H9 (cell line): ENCODE results near the gene C7orf57. TPM values are rescaled to one million over a fixed set of nuclear protein-coding genes. Genes with fewer than 3 reads are reported as not detected.

Source experiments
- DNase-seq: peaks from one replicate; pipeline ENCODE4 v3.0.0-alpha.2; 2017
- H2AFZ ChIP-seq: one replicate; pipeline ENCODE4 v1.6.1; 2013; ENCODE audit warnings: mild to moderate bottlenecking, low read length, control low read depth, moderate library complexity
- H2AK5ac ChIP-seq: 2 replicates; pipeline ENCODE4 v1.6.1; 2013; ENCODE audit warnings: low read length, control low read depth, mixed read lengths; ENCODE audit not compliant: insufficient read length
- H2BK120ac ChIP-seq: one replicate; pipeline ENCODE4 v1.6.1; 2013; ENCODE audit warnings: low read depth, mild to moderate bottlenecking, low read length, control low read depth, inconsistent platforms; ENCODE audit not compliant: poor library complexity, severe bottlenecking
- H2BK12ac ChIP-seq: 2 replicates; pipeline ENCODE4 v1.6.1; 2013; ENCODE audit warnings: low read length, control low read depth, mixed read lengths, low read depth; ENCODE audit not compliant: insufficient read length
- H2BK15ac ChIP-seq: 2 replicates; pipeline ENCODE4 v1.6.1; 2013; ENCODE audit warnings: low read depth, low read length, control low read depth
- H2BK20ac ChIP-seq: one replicate; pipeline ENCODE4 v1.6.1; 2013; ENCODE audit warnings: low read depth, mild to moderate bottlenecking, low read length, control low read depth, inconsistent platforms; ENCODE audit not compliant: poor library complexity, severe bottlenecking
- H2BK5ac ChIP-seq: 2 replicates; pipeline ENCODE4 v1.6.1; 2013; ENCODE audit warnings: low read length, control low read depth, mixed read lengths; ENCODE audit not compliant: insufficient read length
- H3K14ac ChIP-seq: 2 replicates; pipeline ENCODE4 v1.6.1; 2013; ENCODE audit warnings: low read length, control low read depth; ENCODE audit not compliant: insufficient read depth
- H3K18ac ChIP-seq: 2 replicates; pipeline ENCODE4 v1.6.1; 2013; ENCODE audit warnings: low read depth, mild to moderate bottlenecking, mixed read lengths, low read length, control low read depth; ENCODE audit not compliant: insufficient read length
- H3K23ac ChIP-seq: 2 replicates; pipeline ENCODE4 v1.6.1; 2013; ENCODE audit warnings: low read length, control low read depth, mixed read lengths, low read depth; ENCODE audit not compliant: insufficient read length
- H3K23me2 ChIP-seq: 2 replicates; pipeline ENCODE4 v1.6.1; 2013; ENCODE audit warnings: low read depth, mild to moderate bottlenecking, mixed read lengths, low read length, control low read depth; ENCODE audit not compliant: insufficient read length, poor library complexity, severe bottlenecking
- H3K27ac ChIP-seq: 2 replicates; pipeline ENCODE4 v1.5.1; 2013; ENCODE audit warnings: low read length, control low read depth, mixed read lengths, low read depth; ENCODE audit not compliant: insufficient read length
- H3K27me3 ChIP-seq: 2 replicates; pipeline ENCODE4 v1.6.1; 2013; ENCODE audit warnings: low read length, control low read depth, inconsistent platforms; ENCODE audit not compliant: insufficient read depth
- H3K4ac ChIP-seq: 2 replicates; pipeline ENCODE4 v1.6.1; 2013; ENCODE audit warnings: low read depth, mild to moderate bottlenecking, control low read depth, inconsistent platforms, low read length, moderate library complexity
- H3K4me1 ChIP-seq: 2 replicates; pipeline ENCODE4 v1.6.1; 2013; ENCODE audit warnings: low read length, control low read depth, inconsistent platforms; ENCODE audit not compliant: insufficient read depth
- H3K4me2 ChIP-seq: 2 replicates; pipeline ENCODE4 v1.6.1; 2013; ENCODE audit warnings: low read length, control low read depth, mixed read lengths; ENCODE audit not compliant: insufficient read length, insufficient read depth
- H3K56ac ChIP-seq: 2 replicates; pipeline ENCODE4 v1.6.1; 2013; ENCODE audit warnings: low read depth, mild to moderate bottlenecking, mixed read lengths, low read length, control low read depth; ENCODE audit not compliant: insufficient read length
- H3K79me1 ChIP-seq: 2 replicates; pipeline ENCODE4 v1.6.1; 2013; ENCODE audit warnings: low read depth, mild to moderate bottlenecking, moderate library complexity, low read length, control low read depth, inconsistent platforms; ENCODE audit not compliant: insufficient read depth, poor library complexity, severe bottlenecking
- H3K79me2 ChIP-seq: 2 replicates; pipeline ENCODE4 v1.6.1; 2013; ENCODE audit warnings: low read length, control low read depth, inconsistent platforms; ENCODE audit not compliant: insufficient read depth
- H3K9ac ChIP-seq: 2 replicates; pipeline ENCODE4 v1.6.1; 2013; ENCODE audit warnings: low read length, control low read depth, mixed read lengths; ENCODE audit not compliant: insufficient read length; ENCODE audit errors: extremely low read depth
- H3K9me3 ChIP-seq: one replicate; pipeline ENCODE4 v1.6.1; 2013; ENCODE audit warnings: low read depth, low read length, inconsistent platforms; ENCODE audit not compliant: control insufficient read depth
- H3T11ph ChIP-seq: one replicate; pipeline ENCODE4 v1.6.1; 2013; ENCODE audit warnings: mild to moderate bottlenecking, low read length, control low read depth, inconsistent platforms
- H4K20me1 ChIP-seq: one replicate; pipeline ENCODE4 v1.6.1; 2013; ENCODE audit not compliant: control insufficient read depth, insufficient read length, insufficient read depth
- H4K5ac ChIP-seq: 2 replicates; pipeline ENCODE4 v1.6.1; 2013; ENCODE audit warnings: low read depth, mild to moderate bottlenecking, mixed read lengths, low read length, control low read depth; ENCODE audit not compliant: insufficient read length
- H4K8ac ChIP-seq: replicated peaks from 2 replicates; pipeline ENCODE4 v1.6.1; 2013; ENCODE audit warnings: low read length, control low read depth, mixed read lengths, low read depth; ENCODE audit not compliant: insufficient read length
- H4K91ac ChIP-seq: 2 replicates; pipeline ENCODE4 v1.6.1; 2013; ENCODE audit warnings: low read depth, mild to moderate bottlenecking, moderate library complexity, mixed read lengths, low read length, control low read depth; ENCODE audit not compliant: insufficient read length
- H3K27ac Mint-ChIP-seq, 3 experiments: 2 replicates in 2 of 3; 3 replicates in 1 of 3; pipeline ENCODE4 v1.8.0; 2020 to 2021; ENCODE audit warnings: mixed read lengths in 3 of 3, mild to moderate bottlenecking in 1 of 3, moderate library complexity in 1 of 3
- H3K27me3 Mint-ChIP-seq: 2 replicates; pipeline ENCODE4 v1.8.0; 2021; ENCODE audit warnings: low read depth, mild to moderate bottlenecking, moderate library complexity, mixed read lengths
- H3K36me3 Mint-ChIP-seq, 3 experiments: 2 replicates in 2 of 3; 3 replicates in 1 of 3; pipeline ENCODE4 v1.8.0; 2020 to 2021; ENCODE audit warnings: low read depth in 3 of 3, mixed read lengths in 3 of 3; ENCODE audit not compliant: insufficient read depth in 1 of 3
- H3K4me1 Mint-ChIP-seq, 2 experiments: 2 replicates each; pipeline ENCODE4 v1.8.0; 2020; ENCODE audit warnings: mixed read lengths in 2 of 2
- H3K4me3 Mint-ChIP-seq, 2 experiments: 2 replicates in 1 of 2; 3 replicates in 1 of 2; pipeline ENCODE4 v1.8.0; 2020 to 2021; ENCODE audit warnings: mild to moderate bottlenecking in 2 of 2, mixed read lengths in 2 of 2, moderate library complexity in 1 of 2
- H3K9me3 Mint-ChIP-seq, 2 experiments: 2 replicates in 1 of 2; 3 replicates in 1 of 2; pipeline ENCODE4 v1.8.0; 2020; ENCODE audit warnings: mild to moderate bottlenecking in 2 of 2, mixed read lengths in 2 of 2, moderate library complexity in 1 of 2
- WGBS: extraction: QIAGEN DNeasy Blood & Tissue Kit; methylation state at CpG from one replicate; pipeline ENCODE4 v1.1.7; 2013; ENCODE audit warnings: missing lambda C conversion rate, low lambda C conversion rate, mixed read lengths; ENCODE audit not compliant: insufficient read length; ENCODE audit errors: extremely low coverage; 5-methylcytosine and 5-hydroxymethylcytosine counted together
- total RNA-seq: library from RNA; stranded (reverse); gene quantifications from 2 replicates; pipeline ENCODE4 v1.2.1, GENCODE V29; 2021
- TF ChIP-seq, protein P1 (sequence below): fragments of 200-600 bp; sonication (generic); conservative IDR thresholded peaks from 3 replicates; pipeline ENCODE4 v1.8.0; 2021; ENCODE audit warnings: antibody characterized with exemption, mild to moderate bottlenecking

Gene C7orf57
- total RNA-seq, 1 experiment from 2014 or later = not detected

DNA sequence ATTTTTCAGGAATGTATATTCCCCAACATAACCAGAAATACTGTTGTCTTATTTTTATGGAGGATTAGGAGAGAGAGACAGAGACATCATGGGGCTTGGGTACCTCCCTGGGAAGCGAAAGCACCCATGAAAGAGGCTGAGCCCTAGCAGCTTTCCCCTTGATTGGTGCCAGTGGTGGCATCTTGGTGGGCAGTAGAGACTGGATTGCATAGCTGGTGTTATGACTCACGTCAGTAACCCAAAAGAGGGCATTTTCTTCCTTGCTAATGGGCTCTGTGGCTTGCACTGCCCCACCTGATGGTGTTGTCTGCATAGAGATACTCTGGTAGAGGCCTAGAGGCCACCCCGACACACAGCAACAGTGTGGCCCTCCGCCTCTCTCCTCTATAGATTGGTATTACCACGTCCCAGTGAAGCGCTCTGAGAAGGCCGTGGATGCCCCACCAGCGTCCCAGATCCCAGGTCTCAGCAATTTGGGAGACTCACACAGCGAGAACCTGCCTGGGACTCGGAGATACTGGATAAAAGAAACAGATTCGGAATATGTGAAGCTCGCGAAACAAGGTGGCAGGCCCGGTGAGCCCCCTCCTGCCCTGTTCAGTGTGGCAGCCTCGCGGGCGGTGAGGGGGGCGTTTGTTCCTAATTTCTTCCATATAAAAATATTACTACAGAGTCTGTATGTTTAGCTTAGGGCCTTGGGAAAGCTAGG, 5.8 kb downstream of the C7orf57 start:
- no peak overlapping the region; the same call in 1 of the 2 replicates for H2BK15ac ChIP-seq
- no peak overlapping the region for H3K4ac ChIP-seq
- no peak overlapping the region for H3K18ac ChIP-seq
- TF ChIP-seq, protein P1, sequence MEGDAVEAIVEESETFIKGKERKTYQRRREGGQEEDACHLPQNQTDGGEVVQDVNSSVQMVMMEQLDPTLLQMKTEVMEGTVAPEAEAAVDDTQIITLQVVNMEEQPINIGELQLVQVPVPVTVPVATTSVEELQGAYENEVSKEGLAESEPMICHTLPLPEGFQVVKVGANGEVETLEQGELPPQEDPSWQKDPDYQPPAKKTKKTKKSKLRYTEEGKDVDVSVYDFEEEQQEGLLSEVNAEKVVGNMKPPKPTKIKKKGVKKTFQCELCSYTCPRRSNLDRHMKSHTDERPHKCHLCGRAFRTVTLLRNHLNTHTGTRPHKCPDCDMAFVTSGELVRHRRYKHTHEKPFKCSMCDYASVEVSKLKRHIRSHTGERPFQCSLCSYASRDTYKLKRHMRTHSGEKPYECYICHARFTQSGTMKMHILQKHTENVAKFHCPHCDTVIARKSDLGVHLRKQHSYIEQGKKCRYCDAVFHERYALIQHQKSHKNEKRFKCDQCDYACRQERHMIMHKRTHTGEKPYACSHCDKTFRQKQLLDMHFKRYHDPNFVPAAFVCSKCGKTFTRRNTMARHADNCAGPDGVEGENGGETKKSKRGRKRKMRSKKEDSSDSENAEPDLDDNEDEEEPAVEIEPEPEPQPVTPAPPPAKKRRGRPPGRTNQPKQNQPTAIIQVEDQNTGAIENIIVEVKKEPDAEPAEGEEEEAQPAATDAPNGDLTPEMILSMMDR = no peak
- no peak overlapping the region for H4K8ac ChIP-seq
- H3K27ac ChIP-seq = no peak overlapping the region
- H3K4me1 ChIP-seq = peaks cover 13% of the 10 kb centered on the region; the same call in 1 of the 2 replicates
- H3K23me2 ChIP-seq = peaks cover 5% of the 10 kb centered on the region
- no peak overlapping the region for H4K91ac ChIP-seq
- no peaks in the 10 kb centered on the region for H3K79me2 ChIP-seq
- H3K79me1 ChIP-seq = no peaks in the 10 kb centered on the region
- no peak overlapping the region for H3K9ac ChIP-seq
- H3T11ph ChIP-seq = no peak overlapping the region
- Mint-ChIP-seq H3K27ac (no peak overlapping the region), H3K4me3 (no peak overlapping the region), H3K4me1 (peaks cover 59 to 65% of the 10 kb centered on the region in 2 experiments), H3K27me3 (peaks cover 25% of the 10 kb centered on the region), H3K9me3 (no peaks in the 10 kb centered on the region), H3K36me3 (no peaks in the 10 kb centered on the region)
- H2BK12ac ChIP-seq = no peak overlapping the region
- no peak overlapping the region for H4K5ac ChIP-seq
- no peak overlapping the region for H2BK120ac ChIP-seq
- H3K14ac ChIP-seq = no peak overlapping the region
- H2BK20ac ChIP-seq = no peak overlapping the region
- WGBS = no CpG with 5 or more reads among the region's 18 CpGs
- DNase-seq = no peak
- no peak overlapping the region for H2BK5ac ChIP-seq
- H4K20me1 ChIP-seq = no peaks in the 10 kb centered on the region
- no peak overlapping the region for H3K23ac ChIP-seq
- H3K4me2 ChIP-seq = no peak overlapping the region
- no peaks in the 10 kb centered on the region for H3K9me3 ChIP-seq
- H2AFZ ChIP-seq = no peak overlapping the region
- peaks cover 12% of the 10 kb centered on the region; the same call in 1 of the 2 replicates for H3K27me3 ChIP-seq
- no peak overlapping the region for H2AK5ac ChIP-seq
- H3K56ac ChIP-seq = no peak overlapping the region
